Smooth muscle cell (in vitro differentiated cells): ENCODE results near the gene TGFBR3. TPM values are rescaled to one million over a fixed set of nuclear protein-coding genes. Genes with fewer than 3 reads are reported as not detected.

Experiments
- DNase-seq: peaks from one replicate; lab custom pipeline; 2025; ENCODE audit not compliant: unreplicated experiment; lab: John Stamatoyannopoulos, UW
- H2AFZ ChIP-seq: fragments of 200-600 bp; sonication (generic); 2 replicates; pipeline ENCODE4 v1.6.0; 2016; ENCODE audit warnings: antibody characterized with exemption, low read depth, mild to moderate bottlenecking
- H3F3A ChIP-seq: fragments of 200-600 bp; sonication (generic); 2 replicates; pipeline ENCODE4 v1.6.0; 2017; ENCODE audit warnings: antibody characterized with exemption, low read depth
- H3K27ac ChIP-seq: fragments of 200-600 bp; sonication (generic); 2 replicates; pipeline ENCODE4 v1.5.1; 2016; ENCODE audit warnings: low read depth, mild to moderate bottlenecking
- H3K27me3 ChIP-seq: fragments of 200-600 bp; sonication (generic); 2 replicates; pipeline ENCODE4 v1.6.1; 2016; ENCODE audit warnings: low read depth, mild to moderate bottlenecking
- H3K36me3 ChIP-seq: fragments of 200-600 bp; sonication (generic); 2 replicates; pipeline ENCODE4 v1.5.1; 2016; ENCODE audit warnings: low read depth
- H3K4me1 ChIP-seq: fragments of 200-600 bp; sonication (generic); 2 replicates; pipeline ENCODE4 v1.5.1; 2016; ENCODE audit warnings: low read depth
- H3K4me2 ChIP-seq: fragments of 200-600 bp; sonication (generic); 2 replicates; pipeline ENCODE4 v1.6.0; 2016; ENCODE audit warnings: mild to moderate bottlenecking
- H3K4me3 ChIP-seq: fragments of 200-600 bp; sonication (generic); 2 replicates; pipeline ENCODE4 v1.5.1; 2016; ENCODE audit warnings: mild to moderate bottlenecking
- H3K79me2 ChIP-seq: fragments of 200-600 bp; sonication (generic); 2 replicates; pipeline ENCODE4 v1.6.0; 2016; ENCODE audit warnings: low read depth, mild to moderate bottlenecking
- H3K9ac ChIP-seq: fragments of 200-600 bp; sonication (generic); 2 replicates; pipeline ENCODE4 v1.6.0; 2016; ENCODE audit warnings: low read depth
- H3K9me3 ChIP-seq: fragments of 200-600 bp; sonication (generic); replicated peaks from 2 replicates; pipeline ENCODE4 v1.5.1; 2016; ENCODE audit warnings: low read depth
- H4K20me1 ChIP-seq: fragments of 200-600 bp; sonication (generic); 2 replicates; pipeline ENCODE4 v1.6.0; 2016; ENCODE audit warnings: low read depth
- CTCF ChIP-seq: fragments of 200-600 bp; sonication (generic); IDR thresholded peaks from 2 replicates; pipeline ENCODE4 v1.5.1; 2017; ENCODE audit warnings: borderline replicate concordance, mild to moderate bottlenecking, antibody characterized with exemption; ENCODE audit not compliant: insufficient read depth, poor library complexity, severe bottlenecking
- WGBS: methylation state at CpG from one replicate; pipeline ENCODE4 v1.1.7; 2016; ENCODE audit warnings: low lambda C conversion rate; 5-methylcytosine and 5-hydroxymethylcytosine counted together
- polyA plus RNA-seq: library from polyadenylated mRNA; unstranded; fragments of >200 nt; fragmentation: Nextera tagmentation; extraction: Ambion mirVana; gene quantifications from 2 replicates; pipeline ENCODE4 v1.2.1, GENCODE V29; 2016
- total RNA-seq: library from RNA; depleted of rRNA; stranded (reverse); fragments of >200 nt; gene quantifications from 2 replicates; pipeline ENCODE4 v1.2.3, GENCODE V29; 2014

The TGFBR3 gene
- total and polyA plus RNA-seq, 2 experiments from 2014 or later, result 68.3 to 112 TPM

GRCh38 chr1:91741906-91742305, 144.0 kb downstream of the TGFBR3 start:
- Histone ChIP-seq H3K27me3 (no peaks in the 10 kb centered on the region), H3F3A (peaks cover 11% of the 10 kb centered on the region), H2AFZ (no peak overlapping the region), H3K4me1 (peaks cover 7% of the 10 kb centered on the region), H4K20me1 (no peaks in the 10 kb centered on the region), H3K36me3 (no peaks in the 10 kb centered on the region), H3K79me2 (peaks cover 45% of the 10 kb centered on the region), H3K4me2 (no peak overlapping the region), H3K9ac (no peak overlapping the region), H3K4me3 (no peak overlapping the region), H3K9me3 (no peaks in the 10 kb centered on the region), H3K27ac (no peak overlapping the region)
- no peak for DNase-seq
- 95% methylated on average over 6 of the region's 6 CpGs for WGBS
- no peak for TF ChIP-seq CTCF

- peaks cover 11% of the 10 kb centered on the region for H3F3A ChIP-seq
- no peak overlapping the region for H3K4me2 ChIP-seq
- no peaks in the 10 kb centered on the region for H3K9me3 ChIP-seq
- H3K36me3 ChIP-seq, result no peaks in the 10 kb centered on the region
- no peaks in the 10 kb centered on the region for H3K27me3 ChIP-seq
- no peak for TF ChIP-seq CTCF
- no peak overlapping the region for H2AFZ ChIP-seq
- H3K4me3 ChIP-seq, result no peak overlapping the region
- DNase-seq, result no peak
- peaks cover 13% of the 10 kb centered on the region for H3K4me1 ChIP-seq
- WGBS, result 96% methylated on average over 5 of the region's 5 CpGs
- no peaks in the 10 kb centered on the region for H4K20me1 ChIP-seq
- peaks cover 39% of the 10 kb centered on the region for H3K79me2 ChIP-seq
- H3K9ac ChIP-seq, result no peak overlapping the region
- H3K27ac ChIP-seq, result peak overlapping the region; percentile 33
Measured at GRCh38 chr1:91741301-91741700, 144.7 kb downstream of the TGFBR3 start.

GRCh38 chr1:91737650-91738049, 148.3 kb downstream of the TGFBR3 start:
- no peak overlapping the region for H3K4me3 ChIP-seq
- WGBS, result 100% methylated on average over 4 of the region's 4 CpGs
- H3F3A ChIP-seq, result peaks cover 11% of the 10 kb centered on the region
- no peaks in the 10 kb centered on the region for H4K20me1 ChIP-seq
- no peaks in the 10 kb centered on the region for H3K9me3 ChIP-seq
- peaks cover 8% of the 10 kb centered on the region for H3K79me2 ChIP-seq
- H3K27me3 ChIP-seq, result no peaks in the 10 kb centered on the region
- no peak for TF ChIP-seq CTCF
- H2AFZ ChIP-seq, result no peak overlapping the region
- H3K36me3 ChIP-seq, result no peaks in the 10 kb centered on the region
- peak overlapping the region; percentile 87 for H3K27ac ChIP-seq
- H3K4me1 ChIP-seq, result peaks cover 15% of the 10 kb centered on the region
- no peak for DNase-seq
- no peak overlapping the region for H3K4me2 ChIP-seq
- H3K9ac ChIP-seq, result no peak overlapping the region

GRCh38 chr1:91736715-91737615, 149.0 kb downstream of the TGFBR3 start:
- Histone ChIP-seq H3K79me2 (peaks cover 3% of the 10 kb centered on the region), H3K9me3 (no peaks in the 10 kb centered on the region), H2AFZ (peak overlapping the region; percentile 36), H3K4me3 (peak overlapping the region; percentile 32), H3K27ac (peak overlapping the region; percentile 87), H3K4me2 (peak overlapping the region; percentile 79), H3F3A (peaks cover 15% of the 10 kb centered on the region), H3K4me1 (peaks cover 21% of the 10 kb centered on the region), H4K20me1 (no peaks in the 10 kb centered on the region), H3K27me3 (no peaks in the 10 kb centered on the region), H3K9ac (peak overlapping the region; percentile 48), H3K36me3 (no peaks in the 10 kb centered on the region)
- DNase-seq, result no peak
- no peak for TF ChIP-seq CTCF
- 28% methylated on average over 13 of the region's 13 CpGs for WGBS
